22Rv1 (cell line): ENCODE data around the gene ZNF385C.

Source experiments
- CTCF ChIP-seq: fragments of 450-650 bp; IDR thresholded peaks from 2 replicates; pipeline ENCODE4 v1.5.1; 2017; ENCODE audit warnings: mild to moderate bottlenecking
- ZFX ChIP-seq: fragments of 450-650 bp; IDR thresholded peaks from 2 replicates; pipeline ENCODE4 v1.6.1; 2017; ENCODE audit warnings: antibody characterized with exemption, borderline replicate concordance

GRCh38 chr17:42027590-42027889 lies 70.7 kb downstream of the ZNF385C start:
- TF ChIP-seq CTCF, result no peak
- TF ChIP-seq ZFX, result no peak
